Raji (cell line): ENCODE data around the gene ALPG.

Experiments
- POLR2A ChIP-seq: IDR thresholded peaks from 2 replicates; pipeline ENCODE4 v1.6.1; 2011; ENCODE audit warnings: low read depth, low read length, control low read depth; ENCODE audit not compliant: insufficient read depth

Gene ALPG

DNA sequence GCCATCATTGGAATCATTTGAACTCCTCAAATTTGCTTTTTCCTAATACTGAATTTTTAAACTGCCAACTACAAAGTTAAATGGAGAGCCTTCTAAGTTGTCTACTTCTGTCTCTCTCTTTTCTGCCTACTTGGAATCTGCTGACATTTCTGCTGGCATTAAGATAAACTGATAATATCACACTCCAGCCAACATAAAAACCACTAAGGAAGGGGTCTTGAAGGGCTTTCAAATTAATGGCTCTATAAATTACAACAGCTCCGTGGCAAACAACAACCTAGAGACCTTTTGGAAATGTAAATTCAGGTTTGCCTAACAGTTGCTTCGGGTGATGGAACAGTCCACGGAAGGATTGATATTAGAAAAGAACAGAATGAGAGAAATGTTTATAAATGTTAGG is 16.0 kb upstream of the ALPG start:
- no peak for TF ChIP-seq POLR2A

DNA sequence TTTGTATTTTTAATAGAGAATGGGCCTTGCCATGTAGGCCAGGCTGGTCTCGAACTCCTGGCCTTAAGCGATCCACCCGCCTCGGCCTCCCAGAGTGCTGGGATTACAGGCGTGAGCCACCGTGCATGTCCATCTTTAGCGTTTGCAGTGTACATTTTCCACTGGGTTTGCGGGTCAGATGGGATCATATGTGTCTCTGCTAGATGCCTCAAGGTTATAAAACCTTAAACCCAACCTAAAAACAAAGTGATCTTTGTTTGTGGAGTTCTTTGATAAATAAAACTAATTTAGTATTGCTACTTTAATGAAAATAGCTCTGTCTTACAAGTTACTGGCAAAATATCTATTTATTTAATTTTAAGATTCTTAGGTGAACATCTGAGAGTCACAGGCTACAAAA is 13.1 kb upstream of the ALPG start:
- no peak for TF ChIP-seq POLR2A

DNA sequence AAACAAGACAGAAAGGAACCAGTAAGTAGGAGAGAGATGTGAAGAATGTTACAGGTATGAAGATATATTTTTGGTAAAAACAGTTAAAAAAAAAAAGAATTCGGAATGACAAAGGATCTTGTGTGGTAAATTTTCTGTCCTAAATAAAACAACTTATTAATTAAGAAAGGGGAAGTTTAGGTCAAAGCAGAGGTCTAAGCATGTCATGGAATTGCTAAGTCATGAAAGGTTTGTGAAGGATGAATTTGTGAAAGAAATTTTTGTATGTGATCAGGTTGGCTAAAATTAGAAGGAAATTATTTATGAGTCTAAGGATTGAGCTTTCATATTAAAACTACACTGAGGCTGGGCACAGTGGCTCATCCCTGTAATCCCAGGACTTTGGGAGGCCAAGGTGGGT is 11.1 kb upstream of the ALPG start:
- no peak for TF ChIP-seq POLR2A

DNA sequence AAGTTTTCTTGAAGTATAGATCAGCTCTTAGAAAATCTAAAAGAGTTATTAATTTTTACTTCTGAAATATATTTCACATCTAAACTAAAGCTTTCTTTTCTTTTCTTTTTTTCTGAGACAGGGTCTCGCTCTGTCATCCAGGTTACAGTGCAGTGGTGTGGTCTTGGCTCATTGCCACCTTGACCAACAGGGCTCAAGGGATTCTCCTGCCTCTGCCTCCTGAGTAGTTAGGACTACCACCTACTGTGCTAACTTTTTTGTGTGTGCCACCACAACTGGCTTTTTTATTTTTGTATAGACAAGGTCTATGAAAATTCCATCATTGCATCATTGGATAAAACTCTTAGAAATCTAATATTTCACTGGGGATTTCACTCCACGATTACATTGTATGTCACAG is 10.0 kb upstream of the ALPG start:
- TF ChIP-seq POLR2A: no peak

DNA sequence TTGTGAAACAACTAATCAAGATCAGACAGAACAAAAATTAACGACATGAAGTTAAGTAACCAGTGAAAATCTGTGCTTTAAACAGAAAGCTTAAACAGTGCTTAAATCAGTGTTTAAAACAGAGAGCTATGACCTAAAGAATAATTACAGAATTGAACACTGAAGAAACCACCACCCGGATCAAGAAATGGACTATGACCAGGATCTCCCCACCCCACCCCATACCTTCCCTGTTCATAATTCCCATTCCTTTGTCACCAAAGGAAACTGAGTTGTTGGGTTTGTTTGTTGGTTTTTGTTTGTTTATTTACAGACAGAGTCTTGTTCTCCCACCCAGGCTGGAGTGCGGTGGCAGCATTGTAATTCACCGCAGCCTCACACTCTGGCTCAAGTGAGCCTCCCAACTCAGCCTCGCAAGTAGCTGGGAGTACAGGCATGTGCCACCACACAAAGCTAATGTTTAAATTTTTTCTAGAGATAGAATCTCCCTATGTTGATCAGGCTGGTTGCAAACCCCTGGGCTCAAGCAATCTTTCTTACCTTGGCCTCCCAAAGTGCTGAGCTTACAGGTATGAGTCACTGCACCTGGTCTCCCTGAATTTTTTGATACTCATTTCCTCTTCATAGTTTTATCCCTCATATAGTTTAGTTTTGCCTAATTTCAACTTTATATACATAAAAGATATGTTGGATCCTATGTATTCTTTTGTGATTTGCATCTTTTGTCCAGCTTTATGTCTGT is 8.2 kb upstream of the ALPG start:
- no peak for TF ChIP-seq POLR2A

DNA sequence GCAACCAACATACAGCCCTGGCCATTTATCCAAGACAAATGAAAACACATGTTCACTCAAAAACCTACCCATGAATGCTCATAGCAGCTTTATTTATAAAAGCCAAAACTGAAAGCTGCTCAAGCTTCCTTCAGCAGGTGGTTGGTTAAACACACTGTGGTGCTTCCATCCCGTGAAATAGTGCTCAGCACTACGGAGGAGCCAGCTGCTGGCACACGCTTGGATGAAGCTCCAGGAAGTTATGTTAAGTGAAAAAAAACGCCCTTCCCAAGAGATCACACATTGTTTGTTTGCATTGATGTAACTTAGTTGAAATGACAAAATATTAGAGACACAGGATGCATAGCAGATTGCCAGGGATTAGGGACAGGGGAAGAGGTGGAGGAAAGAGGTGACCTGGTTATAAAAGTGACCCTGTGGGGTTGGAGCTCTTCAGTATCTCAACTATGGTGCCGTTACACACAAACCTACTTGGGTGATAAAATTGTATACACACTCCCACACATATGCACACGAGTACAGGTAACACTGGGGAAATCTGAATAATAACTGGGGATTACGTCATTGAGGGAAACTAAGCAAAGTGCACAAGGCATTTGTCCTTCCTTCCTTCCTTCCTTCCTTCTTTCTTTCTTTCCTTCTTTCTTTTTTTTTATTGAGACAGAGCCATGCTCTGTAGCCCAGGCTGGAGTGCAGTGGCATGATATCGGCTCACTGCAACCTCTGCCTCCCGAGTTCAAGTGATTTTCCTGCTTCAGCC is 6.2 kb upstream of the ALPG start:
- TF ChIP-seq POLR2A: no peak

DNA sequence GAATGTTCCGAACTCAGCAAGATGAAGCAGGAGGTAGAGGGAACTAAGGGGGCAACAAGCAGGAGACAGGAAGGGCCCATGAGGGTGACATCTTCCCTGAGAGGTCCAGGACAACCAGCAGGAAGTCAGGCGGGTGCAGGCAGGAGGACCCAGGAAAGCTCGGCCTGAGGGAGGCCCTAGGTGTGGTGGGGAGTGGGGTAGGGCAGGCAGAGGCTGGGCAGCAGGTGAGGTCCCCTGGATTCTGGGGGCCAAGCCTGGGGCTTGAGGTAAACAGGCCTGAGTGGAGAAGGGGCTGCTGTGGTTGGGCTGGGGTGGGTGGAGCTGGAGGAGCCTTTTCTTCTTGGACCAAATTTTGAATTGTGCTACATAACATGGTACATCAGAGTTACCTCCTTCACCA is 4.1 kb upstream of the ALPG start:
- TF ChIP-seq POLR2A: no peak

DNA sequence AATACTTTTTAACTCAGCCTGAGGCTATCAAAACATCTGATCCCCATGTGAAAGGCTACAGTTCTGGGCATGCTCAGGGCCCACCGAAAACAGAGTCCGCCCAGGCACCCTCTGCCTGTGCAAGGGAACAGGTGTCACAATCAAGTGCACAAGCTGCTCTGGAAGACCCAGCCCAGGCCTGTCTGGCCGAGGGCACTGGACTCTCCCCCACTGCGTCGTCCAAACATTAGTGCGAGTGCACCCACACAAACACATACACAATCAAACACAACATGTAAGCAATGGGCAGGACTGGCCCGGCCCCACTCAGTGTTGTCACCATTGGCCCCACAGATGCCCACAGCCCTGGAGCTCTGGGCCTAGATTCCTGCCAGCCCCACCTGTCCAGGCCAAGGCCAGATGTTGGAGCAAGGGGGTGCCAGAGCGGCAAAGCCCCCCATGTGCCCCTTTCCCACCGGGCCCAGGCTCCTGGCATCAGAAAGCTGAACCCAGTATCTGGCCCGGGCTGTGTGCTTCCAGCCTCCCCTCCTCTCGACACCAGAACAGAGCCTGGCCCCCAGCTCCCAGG is 617 bp upstream of the ALPG start:
- no peak for TF ChIP-seq POLR2A

DNA sequence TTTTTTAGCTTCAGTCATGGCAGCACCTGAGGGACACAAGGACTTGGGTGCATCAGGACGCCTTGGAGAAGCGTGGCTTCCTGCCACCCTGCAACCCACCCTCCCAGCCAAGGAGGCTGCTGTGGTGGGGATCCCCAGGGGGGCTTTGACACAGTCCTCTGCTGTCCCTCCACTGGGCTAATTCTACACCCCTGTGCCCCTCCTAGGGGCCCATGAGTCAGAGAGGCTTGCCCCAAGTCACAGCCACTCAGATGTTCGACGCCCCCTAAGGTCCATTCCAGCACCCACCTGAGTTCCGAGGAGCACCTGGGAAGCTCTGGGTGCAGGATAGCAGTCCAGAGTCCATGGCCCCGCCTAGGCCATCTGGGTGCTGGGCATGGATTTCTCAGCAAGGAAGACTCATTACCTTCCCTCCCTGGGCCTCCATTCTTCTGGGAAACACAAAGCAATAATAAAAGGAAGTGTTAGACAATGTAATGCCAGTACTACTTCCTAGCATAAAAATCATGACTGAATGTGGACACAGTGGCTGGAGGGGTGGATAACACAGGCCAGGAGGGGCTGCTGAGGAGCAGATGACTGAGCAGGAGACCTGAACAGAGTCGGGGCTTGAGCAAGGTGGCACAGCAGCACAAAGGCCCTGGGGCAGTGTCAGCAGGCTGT is 3.7 kb downstream of the ALPG start:
- TF ChIP-seq POLR2A: no peak

DNA sequence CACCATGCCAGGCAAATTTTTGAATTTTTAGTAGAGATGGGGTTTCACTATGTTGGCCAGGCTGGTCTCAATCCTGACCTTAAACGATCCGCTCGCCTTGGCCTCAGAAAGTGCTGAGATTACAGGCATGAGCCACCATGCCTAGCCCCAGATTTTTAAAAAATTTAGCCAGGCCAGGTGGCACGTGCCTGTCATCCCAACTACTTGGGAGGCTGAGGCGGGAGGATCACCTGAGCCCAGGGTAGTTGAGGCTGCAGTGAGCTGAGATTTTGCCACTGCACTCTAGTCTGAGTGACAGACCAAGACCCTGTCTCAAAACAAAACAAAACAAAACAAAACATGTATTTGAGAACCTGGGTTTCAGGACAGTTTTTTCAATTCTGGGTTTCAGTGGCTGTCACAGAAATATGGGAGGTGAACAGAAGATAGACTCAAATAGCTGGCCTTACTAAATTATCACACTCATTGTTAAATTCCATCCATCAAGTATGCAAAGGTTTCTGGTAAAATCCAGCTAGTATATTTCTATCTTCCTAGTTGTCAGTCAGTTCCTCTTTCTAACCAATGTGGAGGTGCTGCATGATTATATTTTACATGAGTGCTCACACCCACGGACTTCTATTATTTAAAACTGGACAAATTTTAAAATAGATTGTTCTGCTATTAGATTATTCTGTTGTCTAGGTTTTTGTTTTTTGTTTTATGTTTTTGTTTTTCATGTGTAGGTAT is 5.4 kb downstream of the ALPG start:
- no peak for TF ChIP-seq POLR2A

DNA sequence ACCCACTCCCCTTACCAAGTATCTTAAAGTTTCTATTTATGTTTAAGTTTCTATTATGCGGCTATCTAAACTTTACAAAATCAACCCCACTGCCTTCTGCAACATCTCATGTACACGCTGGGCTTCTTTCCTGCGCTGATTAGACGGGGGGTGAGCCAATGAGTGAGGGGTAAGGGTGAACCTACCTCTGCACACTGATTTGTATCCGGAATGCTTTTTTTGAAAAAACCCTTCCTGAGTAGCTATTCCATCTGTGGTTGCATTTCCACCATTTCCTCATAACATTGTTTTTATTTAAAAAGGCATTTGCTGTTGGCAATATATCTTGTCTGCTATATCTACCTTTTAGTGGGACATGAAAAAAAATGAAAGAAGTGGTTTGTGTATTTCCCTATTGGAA is 6.3 kb downstream of the ALPG start:
- no peak for TF ChIP-seq POLR2A

DNA sequence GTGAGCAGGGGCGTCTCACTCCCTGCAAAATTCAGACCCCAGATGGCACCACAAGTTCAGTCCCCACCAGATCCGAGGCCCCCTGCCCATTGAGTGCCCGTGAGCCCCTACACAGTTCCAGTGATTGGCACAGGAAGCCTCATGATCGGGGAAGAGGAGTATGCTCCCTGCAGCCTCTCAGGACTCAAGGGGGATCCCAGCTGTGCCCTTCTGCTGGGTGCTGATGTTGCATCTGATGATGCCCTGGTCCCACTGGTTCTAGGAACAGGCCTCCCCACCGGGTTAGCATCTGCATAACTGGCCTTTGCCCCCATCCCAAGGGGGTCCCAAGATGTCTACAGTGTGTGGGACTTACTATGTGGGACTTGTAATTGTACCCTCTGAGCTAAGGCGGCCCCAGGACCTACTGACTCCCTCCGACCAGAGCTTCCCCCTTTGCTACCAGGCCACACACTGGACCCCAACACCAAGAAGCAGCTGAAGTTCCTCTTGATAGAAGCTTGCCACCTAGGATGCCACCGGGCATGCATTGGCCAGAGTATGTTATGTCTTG is 8.6 kb downstream of the ALPG start:
- TF ChIP-seq POLR2A: no peak

DNA sequence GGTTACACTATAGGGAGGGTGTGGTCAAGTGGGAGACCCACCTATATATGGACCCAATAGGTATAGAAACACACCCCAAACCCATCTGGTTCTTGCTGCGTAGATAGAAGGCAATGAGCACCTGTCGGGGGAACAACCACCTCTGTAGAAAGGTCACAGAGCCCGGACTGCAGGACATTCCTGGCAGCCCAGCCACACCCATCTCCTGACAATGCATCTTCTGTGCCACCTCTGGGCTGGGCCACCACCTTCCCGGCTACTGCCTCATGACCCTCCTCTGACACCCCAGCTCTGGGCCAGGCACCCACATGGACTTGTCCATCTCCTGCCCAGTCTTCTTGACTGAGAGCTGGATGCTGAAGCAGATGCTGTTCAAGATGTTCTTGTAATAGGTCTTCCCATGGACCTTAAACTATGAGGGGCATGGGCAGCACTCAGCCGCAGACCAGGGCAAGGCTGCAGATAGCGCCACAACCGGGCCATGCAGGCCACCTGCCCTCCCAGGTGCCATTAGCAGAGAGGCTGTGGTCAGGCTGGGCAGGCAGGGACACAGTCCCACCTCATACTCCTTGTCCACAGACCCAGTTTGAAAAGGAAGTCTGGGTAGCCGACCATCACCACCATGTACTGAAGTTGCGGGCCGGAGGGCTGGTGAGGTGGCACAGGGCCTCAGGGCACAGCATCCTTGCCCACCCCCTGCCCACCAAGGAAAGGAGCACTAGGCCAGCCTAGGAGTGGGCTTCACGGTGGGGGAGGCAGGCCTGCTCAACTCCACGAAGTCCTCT is 9.3 kb downstream of the ALPG start:
- TF ChIP-seq POLR2A: no peak
